BE2C (cell line): Measurements from ENCODE around the gene LRRC2.

ENCODE experiments used
- DNase-seq: peaks from one replicate; pipeline ENCODE4 v3.0.0-alpha.2; 2020
- H3K27me3 ChIP-seq: fragments of 250-450 bp; sonication (Bioruptor Pico); 2 replicates; pipeline ENCODE4 v1.5.1; 2020; ENCODE audit warnings: mild to moderate bottlenecking
- H3K36me3 ChIP-seq: fragments of 250-450 bp; sonication (Bioruptor Pico); 2 replicates; pipeline ENCODE4 v1.5.1; 2020; ENCODE audit warnings: mild to moderate bottlenecking
- H3K4me1 ChIP-seq: fragments of 250-450 bp; sonication (Bioruptor Pico); 2 replicates; pipeline ENCODE4 v1.5.1; 2020
- H3K4me3 ChIP-seq: 2 replicates; pipeline ENCODE4 v1.5.1; 2011; ENCODE audit warnings: low read depth, low read length
- H3K9me3 ChIP-seq: fragments of 250-450 bp; sonication (Bioruptor Pico); 2 replicates; pipeline ENCODE4 v1.5.1; 2020
- TF ChIP-seq, protein P1 (sequence below): IDR thresholded peaks from 2 replicates; pipeline ENCODE4 v1.5.1; 2012; ENCODE audit warnings: mild to moderate bottlenecking, low read depth, low read length

Gene LRRC2

DNA sequence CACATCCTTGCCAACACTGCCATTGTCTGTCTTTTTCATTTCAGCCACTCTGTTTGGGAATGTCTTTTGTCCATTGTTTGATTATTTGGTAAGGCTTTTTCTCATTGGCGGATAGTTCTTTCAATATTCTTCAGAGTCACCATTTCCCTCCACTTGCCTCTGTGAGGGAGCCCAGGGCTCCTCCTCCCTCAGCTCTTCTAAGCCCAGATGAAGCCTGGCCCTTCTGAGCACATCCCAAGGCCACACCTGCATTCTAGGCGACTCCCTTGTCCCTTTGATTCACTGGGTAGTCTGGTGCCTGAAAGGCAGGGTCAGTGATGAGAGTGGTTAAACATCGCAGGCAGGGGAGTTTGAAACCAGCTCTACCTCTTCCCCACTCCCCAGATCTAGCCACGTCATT is 89.0 kb downstream of the LRRC2 start:
- no peak overlapping the region for H3K4me3 ChIP-seq
- no peaks in the 10 kb centered on the region for H3K9me3 ChIP-seq
- no peaks in the 10 kb centered on the region for H3K36me3 ChIP-seq
- H3K4me1 ChIP-seq, result no peaks in the 10 kb centered on the region
- TF ChIP-seq, protein P1, sequence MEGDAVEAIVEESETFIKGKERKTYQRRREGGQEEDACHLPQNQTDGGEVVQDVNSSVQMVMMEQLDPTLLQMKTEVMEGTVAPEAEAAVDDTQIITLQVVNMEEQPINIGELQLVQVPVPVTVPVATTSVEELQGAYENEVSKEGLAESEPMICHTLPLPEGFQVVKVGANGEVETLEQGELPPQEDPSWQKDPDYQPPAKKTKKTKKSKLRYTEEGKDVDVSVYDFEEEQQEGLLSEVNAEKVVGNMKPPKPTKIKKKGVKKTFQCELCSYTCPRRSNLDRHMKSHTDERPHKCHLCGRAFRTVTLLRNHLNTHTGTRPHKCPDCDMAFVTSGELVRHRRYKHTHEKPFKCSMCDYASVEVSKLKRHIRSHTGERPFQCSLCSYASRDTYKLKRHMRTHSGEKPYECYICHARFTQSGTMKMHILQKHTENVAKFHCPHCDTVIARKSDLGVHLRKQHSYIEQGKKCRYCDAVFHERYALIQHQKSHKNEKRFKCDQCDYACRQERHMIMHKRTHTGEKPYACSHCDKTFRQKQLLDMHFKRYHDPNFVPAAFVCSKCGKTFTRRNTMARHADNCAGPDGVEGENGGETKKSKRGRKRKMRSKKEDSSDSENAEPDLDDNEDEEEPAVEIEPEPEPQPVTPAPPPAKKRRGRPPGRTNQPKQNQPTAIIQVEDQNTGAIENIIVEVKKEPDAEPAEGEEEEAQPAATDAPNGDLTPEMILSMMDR, result no peak
- H3K27me3 ChIP-seq, result no peaks in the 10 kb centered on the region
- no peak for DNase-seq

DNA sequence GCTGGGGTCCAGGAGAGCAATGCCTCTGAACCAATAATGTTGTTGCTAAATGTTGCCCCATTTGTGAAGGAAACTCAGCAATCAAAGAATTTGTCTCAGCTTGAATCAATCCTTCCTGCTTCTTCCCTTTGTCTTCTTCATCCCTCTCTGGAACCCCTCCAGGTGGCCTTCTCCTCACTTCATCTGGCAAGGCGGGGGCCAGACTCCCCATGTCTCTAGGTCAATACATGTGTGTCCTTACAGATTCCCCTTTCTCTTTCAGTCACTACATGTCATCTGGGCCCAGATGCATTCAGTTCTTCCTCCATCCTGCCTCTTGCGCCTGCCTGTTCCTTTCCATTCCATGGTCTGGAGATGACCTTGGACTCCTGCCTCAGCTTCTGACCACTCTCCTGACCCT is 93.4 kb downstream of the LRRC2 start:
- no peaks in the 10 kb centered on the region for H3K4me1 ChIP-seq
- no peak overlapping the region for H3K4me3 ChIP-seq
- DNase-seq, result no peak
- H3K9me3 ChIP-seq, result no peaks in the 10 kb centered on the region
- no peaks in the 10 kb centered on the region for H3K36me3 ChIP-seq
- TF ChIP-seq, protein P1, result no peak
- H3K27me3 ChIP-seq, result no peaks in the 10 kb centered on the region

DNA sequence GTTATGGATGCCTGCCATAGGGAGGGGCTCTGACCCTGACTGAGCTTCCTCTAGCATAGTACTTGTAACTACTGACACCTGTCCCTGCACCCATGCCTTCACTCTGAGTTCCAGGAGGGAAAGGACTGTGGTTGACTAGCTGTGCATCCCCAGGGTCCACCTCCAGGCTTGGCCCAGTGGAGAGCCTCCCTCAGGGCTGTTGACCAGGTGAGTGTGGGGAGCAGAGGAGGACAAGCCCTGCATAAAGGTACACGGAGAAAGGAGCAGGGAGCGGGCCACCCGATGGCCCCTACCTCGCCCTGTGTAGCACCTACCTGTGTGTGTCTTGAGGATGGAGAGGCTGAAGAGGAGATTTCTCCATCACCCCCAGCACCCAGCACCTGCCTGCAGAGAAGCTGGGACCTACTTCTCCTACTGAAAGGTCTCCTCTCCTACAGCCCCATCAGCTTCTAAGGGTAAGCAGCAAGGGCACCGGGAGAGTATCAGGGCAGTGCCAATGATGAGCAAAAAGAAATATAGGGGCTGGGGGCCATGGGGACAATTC is 94.7 kb downstream of the LRRC2 start:
- TF ChIP-seq, protein P1, result no peak
- Histone ChIP-seq H3K9me3 (no peaks in the 10 kb centered on the region), H3K27me3 (no peaks in the 10 kb centered on the region), H3K4me3 (no peak overlapping the region), H3K4me1 (no peaks in the 10 kb centered on the region), H3K36me3 (no peaks in the 10 kb centered on the region)
- no peak for DNase-seq

DNA sequence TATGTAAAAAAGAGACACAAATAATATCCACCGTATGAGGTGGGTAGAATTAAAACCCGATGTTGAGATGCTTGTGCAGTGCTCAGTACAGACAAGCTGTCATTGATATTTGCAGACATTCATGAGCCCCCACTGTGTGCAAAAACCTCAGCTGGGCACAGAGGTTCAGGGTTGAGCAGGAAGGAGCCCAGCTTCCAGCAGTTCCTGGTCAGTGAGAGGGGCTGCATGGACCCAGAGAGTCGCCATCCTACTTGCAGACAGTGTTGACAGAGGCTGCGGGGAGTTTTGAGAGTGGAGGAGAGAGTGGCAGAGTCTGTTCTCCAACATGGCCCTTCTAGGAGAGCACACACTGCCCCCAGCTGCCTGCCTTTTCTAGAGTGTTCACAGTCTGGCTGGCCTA is 95.3 kb downstream of the LRRC2 start:
- TF ChIP-seq, protein P1, result no peak
- Histone ChIP-seq H3K4me1 (no peaks in the 10 kb centered on the region), H3K9me3 (no peaks in the 10 kb centered on the region), H3K4me3 (no peak overlapping the region), H3K27me3 (no peaks in the 10 kb centered on the region), H3K36me3 (no peaks in the 10 kb centered on the region)
- DNase-seq, result no peak

DNA sequence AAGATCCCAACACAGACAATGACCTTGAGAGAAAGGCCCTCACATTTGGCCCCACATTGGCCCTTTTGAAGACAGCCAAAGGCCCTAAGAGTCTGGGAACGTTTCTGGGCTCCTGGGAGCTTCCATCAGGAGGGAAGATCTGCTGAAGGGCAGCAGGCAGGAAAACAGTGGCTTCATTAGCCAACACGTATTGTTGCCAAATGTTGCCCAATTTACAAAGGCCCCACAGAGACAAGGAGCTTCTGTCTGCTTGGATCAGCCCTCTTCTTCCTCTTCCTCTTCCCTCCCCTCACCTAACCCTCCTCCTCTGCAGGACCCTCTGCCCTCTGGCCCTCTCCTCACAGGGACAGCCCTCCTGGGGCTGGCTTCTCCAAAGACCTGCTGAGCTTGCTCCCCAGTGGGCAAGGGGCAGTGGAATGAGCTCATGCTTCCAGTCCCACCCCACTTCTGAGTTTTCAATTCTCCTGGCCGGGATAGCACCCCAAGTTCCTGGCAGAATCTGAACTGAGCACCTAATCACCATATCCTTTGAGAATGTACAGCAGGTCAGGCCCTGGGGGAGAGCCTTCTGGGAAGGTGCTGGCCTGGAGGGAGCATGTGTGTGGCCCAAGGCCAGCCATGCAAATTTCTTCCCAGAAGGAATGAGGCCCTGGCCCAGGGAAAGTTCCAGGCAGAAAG is 96.3 kb downstream of the LRRC2 start:
- DNase-seq, result no peak
- Histone ChIP-seq H3K27me3 (0 out of 2 replicates have a peak, but pooled peaks cover 2% of the 10 kb centered on the region), H3K9me3 (no peaks in the 10 kb centered on the region), H3K36me3 (no peaks in the 10 kb centered on the region), H3K4me1 (no peaks in the 10 kb centered on the region), H3K4me3 (no peak overlapping the region)
- TF ChIP-seq, protein P1, result no peak
